ENCODE measurements around the gene BTD.

The BTD gene

DNA sequence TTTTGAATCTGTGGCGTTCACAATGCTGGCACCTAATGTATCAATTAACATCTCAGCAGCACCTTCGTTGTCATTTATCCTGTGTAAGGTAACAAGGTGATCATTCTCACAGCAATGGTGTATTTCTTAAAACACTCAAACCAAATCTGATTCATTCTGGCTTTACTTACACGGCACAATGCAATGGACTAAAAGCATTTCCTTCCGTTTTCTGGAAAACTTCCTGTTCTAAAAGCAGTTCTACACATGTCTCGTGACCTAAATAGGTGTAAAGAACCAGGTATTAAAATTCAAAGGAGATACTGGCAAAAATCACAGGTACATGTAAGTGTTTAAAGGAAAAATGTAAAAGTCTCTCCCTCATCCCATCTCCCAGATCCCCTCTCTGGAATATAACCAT, 77.8 kb downstream of the BTD start:
- DNase-seq = no peak

GRCh38 chr3:15681668-15682067, 80.1 kb downstream of the BTD start:
- no peak for DNase-seq

DNA sequence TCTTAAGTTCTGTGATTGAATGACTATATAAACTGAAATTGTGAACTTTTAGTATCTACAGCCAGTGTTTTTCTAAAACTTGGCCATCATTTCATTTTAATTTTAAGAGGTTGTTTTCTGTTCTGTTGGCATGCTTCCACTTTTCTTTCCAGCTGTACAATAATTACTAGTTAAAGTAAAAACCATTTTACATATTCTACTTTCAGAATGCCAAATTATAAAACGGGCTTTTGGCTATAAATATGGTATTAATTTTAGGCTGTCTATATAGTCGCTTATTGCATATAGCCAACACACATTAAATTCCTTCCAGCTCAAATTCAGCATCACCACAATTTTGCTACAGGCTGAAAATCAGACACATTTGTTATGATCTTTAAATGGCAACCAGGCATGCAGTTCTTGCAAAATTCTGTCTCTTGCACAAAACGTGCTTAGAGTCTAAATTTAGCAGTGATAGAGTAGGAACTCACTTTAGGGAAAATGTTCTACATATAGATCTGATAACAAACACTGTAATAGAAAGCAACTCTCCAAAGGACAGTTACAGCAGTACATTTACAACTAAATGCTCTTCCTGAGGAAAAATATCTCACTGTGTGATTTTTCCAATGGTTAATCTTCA, 81.1 kb downstream of the BTD start:
- DNase-seq = no peak

GRCh38 chr3:15683253-15683652, 81.7 kb downstream of the BTD start:
- no peak for DNase-seq

GRCh38 chr3:15685927-15686326, 84.4 kb downstream of the BTD start:
- no peak for DNase-seq

DNA sequence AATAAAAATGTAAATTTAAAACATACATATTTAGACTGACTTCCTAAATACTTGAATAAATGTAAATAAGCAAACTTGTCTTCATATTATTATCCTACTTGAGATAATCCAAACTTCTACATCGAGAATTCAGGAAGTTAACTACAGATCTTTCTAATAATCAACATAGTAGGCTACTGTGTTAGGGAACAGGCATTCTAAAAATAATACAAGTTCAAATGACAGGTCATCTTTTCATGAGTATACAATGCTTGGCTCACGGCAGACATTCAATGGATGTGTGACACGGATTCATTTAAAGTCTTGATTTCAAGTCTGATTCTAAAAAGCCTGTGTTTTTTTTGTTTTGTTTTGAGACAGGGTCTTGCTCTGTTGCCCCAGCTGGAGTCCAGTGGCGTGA, 88.7 kb downstream of the BTD start:
- no peak for DNase-seq

DNA sequence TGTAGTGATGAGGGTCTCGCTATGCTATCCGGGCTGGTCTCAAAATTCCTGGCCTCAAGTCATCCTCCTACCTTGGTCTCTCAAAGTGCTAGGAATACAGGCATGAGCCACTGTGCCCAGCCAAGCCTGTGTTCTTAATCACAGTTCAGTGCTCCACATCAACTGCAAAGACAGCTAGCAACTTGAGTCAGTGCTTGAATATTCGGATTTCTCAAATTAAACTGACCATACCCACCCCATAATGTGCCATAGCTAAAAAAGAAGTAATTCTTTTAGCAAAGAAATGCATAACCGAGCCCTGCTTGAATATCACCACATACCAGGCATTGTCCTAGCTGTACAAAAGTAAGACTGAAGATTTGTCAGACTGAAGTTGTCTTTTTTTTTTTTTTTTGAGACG, 89.2 kb downstream of the BTD start:
- DNase-seq = no peak

- DNase-seq = no peak
Observed at GRCh38 chr3:15693355-15693754, 91.8 kb downstream of the BTD start.

GRCh38 chr3:15694628-15695027, 93.1 kb downstream of the BTD start:
- no peak for DNase-seq

All from DMS53 (cell line).